ENCODE data around the gene PTPRD.

DNA sequence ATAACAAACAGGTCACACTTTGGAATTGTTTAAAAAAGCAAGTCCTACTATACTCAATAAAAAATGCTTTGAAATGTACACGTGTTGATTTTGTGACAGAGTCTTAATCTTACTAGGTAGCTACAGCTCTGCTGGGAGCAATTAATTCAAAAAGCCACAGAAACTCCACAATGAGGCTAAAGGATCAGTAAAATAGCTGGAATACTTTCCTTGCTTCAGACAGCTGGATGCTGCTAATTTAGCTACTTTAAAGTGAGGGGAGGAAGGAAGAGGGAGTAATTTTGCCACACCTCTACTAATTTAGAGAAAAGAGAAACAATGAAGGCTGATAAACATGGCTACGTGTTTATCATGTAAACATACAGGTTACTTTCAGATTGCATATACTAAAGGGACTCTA, 1885.6 kb downstream of the PTPRD start:
- TF ChIP-seq, protein P1, sequence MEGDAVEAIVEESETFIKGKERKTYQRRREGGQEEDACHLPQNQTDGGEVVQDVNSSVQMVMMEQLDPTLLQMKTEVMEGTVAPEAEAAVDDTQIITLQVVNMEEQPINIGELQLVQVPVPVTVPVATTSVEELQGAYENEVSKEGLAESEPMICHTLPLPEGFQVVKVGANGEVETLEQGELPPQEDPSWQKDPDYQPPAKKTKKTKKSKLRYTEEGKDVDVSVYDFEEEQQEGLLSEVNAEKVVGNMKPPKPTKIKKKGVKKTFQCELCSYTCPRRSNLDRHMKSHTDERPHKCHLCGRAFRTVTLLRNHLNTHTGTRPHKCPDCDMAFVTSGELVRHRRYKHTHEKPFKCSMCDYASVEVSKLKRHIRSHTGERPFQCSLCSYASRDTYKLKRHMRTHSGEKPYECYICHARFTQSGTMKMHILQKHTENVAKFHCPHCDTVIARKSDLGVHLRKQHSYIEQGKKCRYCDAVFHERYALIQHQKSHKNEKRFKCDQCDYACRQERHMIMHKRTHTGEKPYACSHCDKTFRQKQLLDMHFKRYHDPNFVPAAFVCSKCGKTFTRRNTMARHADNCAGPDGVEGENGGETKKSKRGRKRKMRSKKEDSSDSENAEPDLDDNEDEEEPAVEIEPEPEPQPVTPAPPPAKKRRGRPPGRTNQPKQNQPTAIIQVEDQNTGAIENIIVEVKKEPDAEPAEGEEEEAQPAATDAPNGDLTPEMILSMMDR (IDR thresholded peaks at IDR 0.05; ENCODE audit: low read depth, low read length, poor library complexity, severe bottlenecking): no peak
- no peak for TF ChIP-seq EZH2phosphoT487 (IDR thresholded peaks at IDR 0.05; ENCODE audit: borderline replicate concordance, low read length)

All from DOHH2 (cell line).